ENCODE results near the gene ARL15. TPM values are rescaled to one million over a fixed set of nuclear protein-coding genes. Genes with fewer than 3 reads are reported as not detected.

The ARL15 gene
- total and polyA plus RNA-seq, 7 experiments from 2014 or later = 9.6 to 17.1 (median 13.6) TPM

DNA sequence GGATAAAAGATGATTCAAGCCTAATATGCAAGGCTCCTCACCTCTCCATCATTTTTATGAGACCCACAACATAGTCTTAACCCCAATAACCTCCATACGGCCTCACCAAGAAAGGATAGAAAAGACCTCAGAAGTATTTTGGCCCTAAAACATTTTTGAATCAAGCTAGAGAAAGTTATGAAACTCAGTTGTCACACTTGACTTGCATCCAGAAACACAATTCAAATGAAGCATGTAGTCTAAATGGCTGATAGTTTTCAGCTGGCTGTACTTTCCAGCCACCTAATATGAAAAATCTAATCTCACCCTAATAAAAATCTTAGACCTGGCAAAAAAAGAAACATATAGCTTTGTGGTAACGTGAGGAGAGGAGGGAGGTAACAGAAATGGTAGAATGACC, 116.1 kb downstream of the ARL15 start:
- Mint-ChIP-seq H3K9me3 (peaks cover 0 to 8% (median 0%) of the 10 kb centered on the region in 11 donors), H3K27me3 (no peaks in the 10 kb centered on the region), H3K27ac (no peak overlapping the region), H3K4me1 (peaks cover 0 to 34% (median 17%) of the 10 kb centered on the region in 7 donors), H3K4me3 (no peak overlapping the region), H3K36me3 (peaks cover 0 to 20% (median 10%) of the 10 kb centered on the region in 5 donors)
- no peak overlapping the region for H3K4me3 ChIP-seq (ENCODE audit: low read length)
- no peak for DNase-seq
- intact Hi-C loops (cut with micrococcal nuclease) = no loop called here
- H3K4me1 ChIP-seq (ENCODE audit: control insufficient read depth in 2 of 2, insufficient read depth in 2 of 2, low read length in 2 of 2) = no peaks in the 10 kb centered on the region
- H3K36me3 ChIP-seq (ENCODE audit: control insufficient read depth in 2 of 3, insufficient read depth in 3 of 3, low read length in 3 of 3) = no peaks in the 10 kb centered on the region
- CTCF ChIA-PET = interaction anchor here (0.6 kb wide), 1 partner anchor 9 kb away, joined by 3 read pairs; no protein-coding TSS in a partner anchor
- no peak overlapping the region for H3K27ac ChIP-seq (ENCODE audit: low read depth, low read length)
- H3K9me3 ChIP-seq (ENCODE audit: control insufficient read depth in 2 of 3, low read length in 3 of 3) = no peaks in the 10 kb centered on the region
- ATAC-seq = no peak
- POLR2A ChIA-PET = no interaction called here
- no peaks in the 10 kb centered on the region for H3K27me3 ChIP-seq (ENCODE audit: control insufficient read depth in 2 of 2, insufficient read depth in 2 of 2, low read length in 2 of 2)

DNA sequence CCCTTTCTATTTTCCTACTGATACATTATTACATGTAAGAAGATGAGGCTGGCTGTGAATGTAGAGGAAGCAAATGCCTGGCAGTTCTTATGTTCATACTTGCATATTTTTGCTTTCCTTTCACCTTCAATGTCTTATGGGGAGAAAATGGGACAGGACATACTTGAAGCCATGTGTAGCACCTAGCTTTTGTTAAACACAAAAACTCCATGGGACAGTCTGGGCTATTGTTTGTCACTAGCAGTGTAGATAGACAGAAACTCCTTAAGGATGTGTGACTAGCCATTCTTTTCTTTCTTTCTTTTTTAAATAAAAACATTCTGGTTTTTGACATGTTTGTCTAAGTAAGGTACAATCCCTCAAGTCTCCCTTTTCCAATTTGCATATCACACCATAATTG, 122.7 kb downstream of the ARL15 start:
- CTCF ChIA-PET = no interaction called here

DNA sequence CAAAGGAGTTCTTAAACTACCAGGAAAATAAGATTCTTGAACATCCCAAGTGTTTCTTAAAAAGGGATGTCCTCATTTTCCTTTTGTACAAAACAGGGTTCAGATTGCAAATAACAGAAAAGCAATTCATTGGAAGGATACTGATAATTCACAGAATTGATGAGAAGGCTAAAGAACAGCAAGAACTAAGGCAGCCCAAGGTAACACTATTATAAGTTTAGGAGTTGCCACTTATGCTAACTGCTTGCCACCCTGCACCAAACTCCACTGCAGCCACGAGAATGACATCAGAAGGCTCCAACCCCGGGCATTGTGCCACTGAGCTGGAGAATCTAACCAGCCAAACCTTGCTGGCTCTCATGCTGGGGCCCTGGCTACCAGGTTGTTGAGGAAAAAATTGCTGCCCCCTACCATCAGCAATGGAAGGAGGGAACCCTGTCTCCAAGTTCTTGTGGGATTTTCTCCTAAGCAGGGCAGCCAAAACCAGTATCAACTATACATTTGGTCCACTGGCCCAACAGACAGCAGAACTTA, 123.4 kb downstream of the ARL15 start:
- Histone ChIP-seq H3K27me3 (ENCODE audit: control insufficient read depth in 2 of 2, insufficient read depth in 2 of 2, low read length in 2 of 2) (no peaks in the 10 kb centered on the region), H3K27ac (ENCODE audit: low read depth, low read length) (no peak overlapping the region), H3K4me1 (ENCODE audit: control insufficient read depth in 2 of 2, insufficient read depth in 2 of 2, low read length in 2 of 2) (no peaks in the 10 kb centered on the region), H3K4me3 (ENCODE audit: low read length) (no peak overlapping the region), H3K36me3 (ENCODE audit: control insufficient read depth in 2 of 3, insufficient read depth in 3 of 3, low read length in 3 of 3) (no peaks in the 10 kb centered on the region), H3K9me3 (ENCODE audit: control insufficient read depth in 2 of 3, low read length in 3 of 3) (no peaks in the 10 kb centered on the region)
- no peak for ATAC-seq
- peaks cover 0 to 22% (median 12%) of the 10 kb centered on the region in 5 donors for H3K36me3 Mint-ChIP-seq
- CTCF ChIA-PET = no interaction called here
- H3K4me3 Mint-ChIP-seq = no peak overlapping the region
- POLR2A ChIA-PET = no interaction called here
- H3K27ac Mint-ChIP-seq = no peak overlapping the region
- intact Hi-C loops (cut with micrococcal nuclease) = no loop called here
- no peak for DNase-seq
- peaks cover 0 to 23% (median 11%) of the 10 kb centered on the region in 7 donors for H3K4me1 Mint-ChIP-seq
- H3K9me3 Mint-ChIP-seq = peaks cover 0 to 10% (median 0%) of the 10 kb centered on the region in 11 donors
- H3K27me3 Mint-ChIP-seq = no peaks in the 10 kb centered on the region

More for the DNA sequence above, 122.7 kb downstream of the ARL15 start:
- Mint-ChIP-seq H3K9me3 (peaks cover 0 to 10% (median 0%) of the 10 kb centered on the region in 11 donors), H3K27ac (no peak overlapping the region), H3K36me3 (peaks cover 0 to 22% (median 15%) of the 10 kb centered on the region in 5 donors), H3K4me3 (no peak overlapping the region), H3K27me3 (no peaks in the 10 kb centered on the region), H3K4me1 (peaks cover 0 to 30% (median 16%) of the 10 kb centered on the region in 7 donors)
- H3K4me3 ChIP-seq (ENCODE audit: low read length) = no peak overlapping the region
- H3K9me3 ChIP-seq (ENCODE audit: control insufficient read depth in 2 of 3, low read length in 3 of 3) = no peaks in the 10 kb centered on the region
- intact Hi-C loops (cut with micrococcal nuclease) = no loop called here
- no peaks in the 10 kb centered on the region for H3K27me3 ChIP-seq (ENCODE audit: control insufficient read depth in 2 of 2, insufficient read depth in 2 of 2, low read length in 2 of 2)
- no peak overlapping the region for H3K27ac ChIP-seq (ENCODE audit: low read depth, low read length)
- H3K4me1 ChIP-seq (ENCODE audit: control insufficient read depth in 2 of 2, insufficient read depth in 2 of 2, low read length in 2 of 2) = no peaks in the 10 kb centered on the region
- no peaks in the 10 kb centered on the region for H3K36me3 ChIP-seq (ENCODE audit: control insufficient read depth in 2 of 3, insufficient read depth in 3 of 3, low read length in 3 of 3)
- ATAC-seq = no peak
- no peak for DNase-seq
- POLR2A ChIA-PET = no interaction called here

DNA sequence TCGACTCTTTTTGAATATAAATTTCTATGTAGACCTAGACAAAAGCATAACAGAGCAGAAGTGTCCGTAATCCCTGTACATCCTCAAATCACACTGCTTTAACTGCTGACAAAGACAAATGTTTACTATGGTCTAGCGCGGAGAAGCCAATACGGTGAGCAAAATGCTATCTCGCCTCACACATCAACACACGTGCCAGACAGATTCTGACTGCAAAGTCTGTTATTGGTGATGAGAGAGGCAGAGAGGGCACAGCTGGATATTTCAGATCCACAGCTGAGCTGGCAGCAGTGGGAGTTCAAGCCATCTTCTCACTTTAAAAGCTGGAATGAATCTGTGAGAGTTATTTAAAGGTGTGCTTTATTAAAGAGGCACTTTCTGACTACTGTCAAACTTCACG, 124.3 kb downstream of the ARL15 start:
- intact Hi-C loops (cut with micrococcal nuclease) = no loop called here
- ChIA-PET POLR2A (no interaction called here), CTCF (interaction anchor here (1.0 kb wide), 1 partner anchor 8 kb away, joined by 3 read pairs; no protein-coding TSS in a partner anchor)
- Histone ChIP-seq H3K9me3 (ENCODE audit: control insufficient read depth in 2 of 3, low read length in 3 of 3) (no peaks in the 10 kb centered on the region), H3K4me3 (ENCODE audit: low read length) (no peak overlapping the region), H3K36me3 (ENCODE audit: control insufficient read depth in 2 of 3, insufficient read depth in 3 of 3, low read length in 3 of 3) (no peaks in the 10 kb centered on the region), H3K27me3 (ENCODE audit: control insufficient read depth in 2 of 2, insufficient read depth in 2 of 2, low read length in 2 of 2) (no peaks in the 10 kb centered on the region), H3K4me1 (ENCODE audit: control insufficient read depth in 2 of 2, insufficient read depth in 2 of 2, low read length in 2 of 2) (no peaks in the 10 kb centered on the region), H3K27ac (ENCODE audit: low read depth, low read length) (no peak overlapping the region)
- Mint-ChIP-seq H3K27me3 (no peaks in the 10 kb centered on the region), H3K9me3 (peaks cover 0 to 14% (median 0%) of the 10 kb centered on the region in 11 donors), H3K36me3 (peaks cover 0 to 16% (median 10%) of the 10 kb centered on the region in 5 donors), H3K27ac (no peak overlapping the region), H3K4me3 (no peak overlapping the region), H3K4me1 (peaks cover 0 to 15% (median 8%) of the 10 kb centered on the region in 7 donors)
- DNase-seq (no peak), ATAC-seq (no peak)

DNA sequence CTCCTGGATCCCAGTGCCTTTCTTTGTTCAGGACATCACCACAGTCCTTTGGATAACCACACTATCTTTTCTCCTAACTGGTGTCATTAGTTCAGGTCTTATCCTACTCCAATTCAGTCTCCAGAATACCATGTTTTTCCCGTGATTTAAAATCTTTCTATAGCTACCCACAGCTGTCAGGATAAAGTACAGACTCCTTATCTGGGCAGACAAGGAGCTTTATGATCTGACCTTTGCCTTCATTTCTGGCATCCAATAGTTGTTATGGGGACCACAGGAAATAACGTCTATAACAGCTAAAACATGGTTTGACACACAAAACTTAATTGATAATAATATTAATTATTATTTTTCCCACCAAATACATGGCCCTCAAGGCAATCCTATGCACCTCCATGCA, 125.6 kb downstream of the ARL15 start:
- H3K27ac ChIP-seq (ENCODE audit: low read depth, low read length) = no peak overlapping the region
- peaks cover 0 to 15% (median 8%) of the 10 kb centered on the region in 7 donors for H3K4me1 Mint-ChIP-seq
- no peaks in the 10 kb centered on the region for H3K27me3 ChIP-seq (ENCODE audit: control insufficient read depth in 2 of 2, insufficient read depth in 2 of 2, low read length in 2 of 2)
- DNase-seq = no peak
- H3K36me3 ChIP-seq (ENCODE audit: control insufficient read depth in 2 of 3, insufficient read depth in 3 of 3, low read length in 3 of 3) = no peaks in the 10 kb centered on the region
- H3K9me3 Mint-ChIP-seq = peaks cover 0 to 14% (median 0%) of the 10 kb centered on the region in 11 donors
- no peak overlapping the region for H3K27ac Mint-ChIP-seq
- H3K36me3 Mint-ChIP-seq = peaks cover 0 to 20% (median 12%) of the 10 kb centered on the region in 5 donors
- CTCF ChIA-PET = interaction anchor here (0.6 kb wide), 1 partner anchor 32 kb away, joined by 3 read pairs; no protein-coding TSS in a partner anchor
- intact Hi-C loops (cut with micrococcal nuclease) = no loop called here
- ATAC-seq = no peak
- H3K27me3 Mint-ChIP-seq = no peaks in the 10 kb centered on the region
- H3K4me3 Mint-ChIP-seq = no peak overlapping the region
- POLR2A ChIA-PET = no interaction called here
- H3K4me1 ChIP-seq (ENCODE audit: control insufficient read depth in 2 of 2, insufficient read depth in 2 of 2, low read length in 2 of 2) = no peaks in the 10 kb centered on the region
- H3K9me3 ChIP-seq (ENCODE audit: control insufficient read depth in 2 of 3, low read length in 3 of 3) = no peaks in the 10 kb centered on the region
- no peak overlapping the region for H3K4me3 ChIP-seq (ENCODE audit: low read length)

DNA sequence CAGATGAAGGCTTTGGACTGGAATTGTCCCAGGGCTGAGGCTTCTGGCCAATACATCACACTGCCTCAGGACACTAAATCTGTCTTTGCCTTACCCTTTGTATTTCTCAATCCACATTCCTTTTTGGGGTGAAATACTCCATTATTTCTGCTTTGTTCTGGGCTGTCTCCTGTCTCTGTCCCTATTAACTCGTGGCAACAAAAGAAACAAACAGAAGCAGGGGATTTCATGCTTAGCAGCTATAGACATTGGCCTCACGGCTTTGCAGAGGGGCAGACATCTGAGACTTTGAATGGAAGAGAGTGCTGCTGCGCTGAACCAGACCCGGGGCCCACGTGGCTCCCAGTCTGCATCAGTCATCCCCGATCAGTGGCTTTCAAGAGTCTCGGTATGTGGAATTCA, 129.7 kb downstream of the ARL15 start:
- ChIA-PET CTCF (no interaction called here), POLR2A (no interaction called here)
- no peak overlapping the region for H3K27ac ChIP-seq (ENCODE audit: low read depth, low read length)
- no peak for DNase-seq
- H3K36me3 ChIP-seq (ENCODE audit: control insufficient read depth in 2 of 3, insufficient read depth in 3 of 3, low read length in 3 of 3) = no peaks in the 10 kb centered on the region
- H3K27me3 ChIP-seq (ENCODE audit: control insufficient read depth in 2 of 2, insufficient read depth in 2 of 2, low read length in 2 of 2) = no peaks in the 10 kb centered on the region
- Mint-ChIP-seq H3K27me3 (no peaks in the 10 kb centered on the region), H3K4me3 (no peak overlapping the region), H3K9me3 (peaks cover 0 to 22% (median 5%) of the 10 kb centered on the region in 11 donors), H3K4me1 (peaks cover 0 to 28% (median 14%) of the 10 kb centered on the region in 7 donors), H3K36me3 (peaks cover 0 to 45% (median 28%) of the 10 kb centered on the region in 5 donors), H3K27ac (no peak overlapping the region)
- no peaks in the 10 kb centered on the region for H3K9me3 ChIP-seq (ENCODE audit: control insufficient read depth in 2 of 3, low read length in 3 of 3)
- H3K4me3 ChIP-seq (ENCODE audit: low read length) = no peak overlapping the region
- intact Hi-C loops (cut with micrococcal nuclease) = no loop called here
- H3K4me1 ChIP-seq (ENCODE audit: control insufficient read depth in 2 of 2, insufficient read depth in 2 of 2, low read length in 2 of 2) = no peaks in the 10 kb centered on the region
- no peak for ATAC-seq

DNA sequence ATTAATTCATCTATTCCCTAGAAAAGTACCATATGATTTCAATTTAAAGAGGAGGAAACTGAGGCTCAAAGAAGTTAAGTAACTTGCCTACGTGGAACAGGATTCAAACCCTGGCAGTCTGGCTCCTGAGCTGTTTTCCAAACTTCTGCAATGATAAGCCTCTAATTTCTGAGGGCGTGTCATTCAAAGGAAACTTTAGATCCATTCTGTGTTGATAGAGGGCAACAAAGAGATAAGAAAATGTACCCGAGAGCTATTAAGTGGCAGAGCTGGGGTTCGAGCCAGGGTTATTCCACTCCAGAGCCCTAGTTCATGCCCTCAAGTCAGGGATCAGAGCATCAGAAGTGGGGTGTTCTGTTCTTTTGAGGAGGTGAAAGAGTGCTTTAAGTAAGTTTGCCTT, 131.4 kb downstream of the ARL15 start:
- Histone ChIP-seq H3K4me1 (ENCODE audit: control insufficient read depth in 2 of 2, insufficient read depth in 2 of 2, low read length in 2 of 2) (no peaks in the 10 kb centered on the region), H3K9me3 (ENCODE audit: control insufficient read depth in 2 of 3, low read length in 3 of 3) (no peaks in the 10 kb centered on the region), H3K27ac (ENCODE audit: low read depth, low read length) (no peak overlapping the region), H3K4me3 (ENCODE audit: low read length) (no peak overlapping the region), H3K36me3 (ENCODE audit: control insufficient read depth in 2 of 3, insufficient read depth in 3 of 3, low read length in 3 of 3) (no peaks in the 10 kb centered on the region), H3K27me3 (ENCODE audit: control insufficient read depth in 2 of 2, insufficient read depth in 2 of 2, low read length in 2 of 2) (no peaks in the 10 kb centered on the region)
- H3K36me3 Mint-ChIP-seq = peaks cover 0 to 43% (median 28%) of the 10 kb centered on the region in 5 donors
- H3K9me3 Mint-ChIP-seq = peaks cover 0 to 19% (median 8%) of the 10 kb centered on the region in 11 donors
- POLR2A ChIA-PET = no interaction called here
- no peak overlapping the region for H3K27ac Mint-ChIP-seq
- no peaks in the 10 kb centered on the region for H3K27me3 Mint-ChIP-seq
- no peak overlapping the region for H3K4me3 Mint-ChIP-seq
- intact Hi-C loops (cut with micrococcal nuclease) = no loop called here
- peaks cover 0 to 29% (median 11%) of the 10 kb centered on the region in 7 donors for H3K4me1 Mint-ChIP-seq
- CTCF ChIA-PET = no interaction called here
- DNase-seq (no peak), ATAC-seq (no peak)

Measured in naive thymus-derived CD4-positive, alpha-beta T cell (primary cell).